Nephron progenitor cell (in vitro differentiated cells): Measurements from ENCODE around the gene SPTLC2.

Experiments used
- DNase-seq: peaks from one replicate; pipeline ENCODE4 v3.0.0; 2021
- H3K27ac Mint-ChIP-seq: 2 replicates; pipeline ENCODE4 v1.8.0; 2021; ENCODE audit warnings: mild to moderate bottlenecking, moderate library complexity, mixed read lengths
- H3K27me3 Mint-ChIP-seq: 2 replicates; pipeline ENCODE4 v1.8.0; 2021; ENCODE audit warnings: mild to moderate bottlenecking, low read depth, mixed read lengths; ENCODE audit not compliant: poor library complexity
- H3K36me3 Mint-ChIP-seq: 2 replicates; pipeline ENCODE4 v1.8.0; 2021; ENCODE audit warnings: low read depth, mixed read lengths
- H3K4me1 Mint-ChIP-seq: 2 replicates; pipeline ENCODE4 v1.8.0; 2021; ENCODE audit warnings: mixed read lengths
- H3K4me3 Mint-ChIP-seq: 2 replicates; pipeline ENCODE4 v1.8.0; 2021; ENCODE audit warnings: mild to moderate bottlenecking, moderate library complexity, mixed read lengths
- H3K9me3 Mint-ChIP-seq: 2 replicates; pipeline ENCODE4 v1.8.0; 2021; ENCODE audit warnings: mild to moderate bottlenecking, moderate library complexity, mixed read lengths
- CTCF ChIP-seq: fragments of 200-600 bp; sonication (generic); IDR thresholded peaks from 2 replicates; pipeline ENCODE4 v1.5.0; 2021; ENCODE audit warnings: antibody characterized with exemption

Gene SPTLC2

GRCh38 chr14:77457115-77457521 lies 159.3 kb downstream of the SPTLC2 start:
- H3K9me3 Mint-ChIP-seq: no peaks in the 10 kb centered on the region
- H3K4me3 Mint-ChIP-seq: peak overlapping the region; percentile 100
- H3K4me1 Mint-ChIP-seq: peaks cover 28% of the 10 kb centered on the region
- DNase-seq: no peak
- H3K27me3 Mint-ChIP-seq: no peaks in the 10 kb centered on the region
- peaks cover 35% of the 10 kb centered on the region for H3K36me3 Mint-ChIP-seq
- no peak for TF ChIP-seq CTCF
- peak overlapping the region; percentile 95 for H3K27ac Mint-ChIP-seq
